AG04449 (cell line): ENCODE data around the gene DISP2.

Source experiments
- CTCF ChIA-PET: fragments of 350-600 bp; formaldehyde crosslinking; extraction: SDS; loops from one replicate; lab custom pipeline; 2021; ENCODE audit warnings: antibody characterized with exemption; lab: Yijun Ruan, JAX
- POLR2A ChIA-PET: fragments of 400-600, 350-600 bp; formaldehyde crosslinking; extraction: SDS; loops from one replicate; lab custom pipeline; 2020; ENCODE audit warnings: antibody characterized with exemption, inconsistent platforms; lab: Yijun Ruan, JAX
- DNase-seq: peaks from one replicate; pipeline ENCODE4 v3.0.0-alpha.2; 2010; ENCODE audit warnings: low read depth, low spot score
- H3K4me3 ChIP-seq: 2 replicates; pipeline ENCODE4 v1.5.1; 2011; ENCODE audit warnings: low read depth, mild to moderate bottlenecking, control low read depth, low read length
- CTCF ChIP-seq: IDR thresholded peaks from one replicate; pipeline ENCODE4 v1.5.1; 2011; ENCODE audit warnings: mild to moderate bottlenecking, moderate library complexity, low read length, control low read depth, inconsistent platforms; ENCODE audit not compliant: insufficient read depth; ENCODE audit errors: missing control alignments

DISP2 gene

GRCh38 chr15:40379853-40380252, 21.8 kb downstream of the DISP2 start:
- H3K4me3 ChIP-seq = no peak overlapping the region
- POLR2A ChIA-PET = interaction anchor here (0.6 kb wide), 1 partner anchor 37 kb away, joined by 3 read pairs; no protein-coding TSS in a partner anchor
- CTCF ChIA-PET = interaction anchor here (1.0 to 6.0 kb wide), 8 partner anchors 10 to 105 kb away, joined by 3 to 66 read pairs (median 4); no protein-coding TSS in a partner anchor
- DNase-seq = peak; percentile 84
- no peak for TF ChIP-seq CTCF

DNA sequence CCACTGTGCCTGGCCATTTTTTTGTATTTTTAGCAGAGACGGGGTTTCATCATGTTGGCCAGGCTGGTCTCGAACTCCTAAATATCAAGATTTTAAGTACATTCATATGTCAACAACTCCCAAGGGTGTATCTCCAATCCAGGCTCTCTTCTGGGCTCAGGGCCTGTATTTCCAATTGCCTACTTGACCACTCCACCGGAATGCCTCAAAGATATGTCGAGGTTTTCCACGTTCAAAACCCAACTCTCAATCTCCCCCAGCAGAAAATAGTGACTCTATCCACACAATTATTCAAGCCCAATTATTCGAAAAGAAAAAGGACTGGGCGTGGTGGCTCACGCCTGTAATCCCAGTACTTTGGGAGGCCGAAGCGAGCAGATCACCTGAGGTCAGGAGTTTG, 22.6 kb downstream of the DISP2 start:
- no peak for TF ChIP-seq CTCF
- H3K4me3 ChIP-seq = no peak overlapping the region
- no peak for DNase-seq
- ChIA-PET POLR2A (no interaction called here), CTCF (interaction anchor here (0.9 to 6.0 kb wide), 7 partner anchors 12 to 107 kb away, joined by 3 to 66 read pairs (median 4); no protein-coding TSS in a partner anchor)

- ChIA-PET POLR2A (interaction anchor here (0.6 to 0.8 kb wide), 2 partner anchors 15 to 314 kb away, joined by 3 to 4 read pairs; no protein-coding TSS in a partner anchor), CTCF (interaction anchor here (0.7 to 3.6 kb wide), 12 partner anchors 10 to 108 kb away, joined by 3 to 29 read pairs (median 3); partner anchors contain the start of genes INAFM2 and IVD)
- no peak for TF ChIP-seq CTCF
- no peak for DNase-seq
- H3K4me3 ChIP-seq = no peak overlapping the region
These were observed 24.0 kb downstream of the DISP2 start for GRCh38 chr15:40381818-40382529.

- ChIA-PET POLR2A (interaction anchor here (0.6 to 0.8 kb wide), 2 partner anchors 15 to 313 kb away, joined by 3 to 4 read pairs; no protein-coding TSS in a partner anchor), CTCF (interaction anchor here (0.7 to 3.6 kb wide), 9 partner anchors 11 to 108 kb away, joined by 3 to 29 read pairs (median 3); partner anchors contain the start of genes INAFM2 and IVD)
- peak; percentile 67 for DNase-seq
- H3K4me3 ChIP-seq = peak within 1 kb of the TSS; percentile 89
- no peak for TF ChIP-seq CTCF
These were observed 24.8 kb downstream of the DISP2 start, which contains the start of gene KNSTRN for GRCh38 chr15:40382580-40383456. Gene KNSTRN (plus strand): TSS chr15:40382721. CDS start chr15:40382836, 115 bp downstream.

GRCh38 chr15:40386480-40386879, 28.5 kb downstream of the DISP2 start:
- H3K4me3 ChIP-seq = no peak overlapping the region
- CTCF ChIA-PET = interaction anchor here (0.9 to 2.2 kb wide), 5 partner anchors 16 to 63 kb away, joined by 3 to 11 read pairs (median 4); partner anchors contain the start of gene INAFM2
- TF ChIP-seq CTCF = no peak
- POLR2A ChIA-PET = no interaction called here
- no peak for DNase-seq
